K562 (cell line): ENCODE results near the gene SPINK9.

ENCODE experiments used
- CCAR2 ChIP-seq: fragments of 200-400 bp; formaldehyde crosslinking; IDR thresholded peaks from 2 replicates; pipeline ENCODE4 v1.6.1; 2017; ENCODE audit warnings: mild to moderate bottlenecking, low read depth, low read length
- DNMT1 ChIP-seq: fragments of 450-650 bp; IDR thresholded peaks from 2 replicates; pipeline ENCODE4 v1.6.1; 2016; ENCODE audit warnings: antibody characterized with exemption, mild to moderate bottlenecking
- EP300 ChIP-seq: IDR thresholded peaks from 2 replicates; pipeline ENCODE4 v1.6.1; 2012; ENCODE audit warnings: low read length, improper control_type of control experiment
- EZH2 ChIP-seq: IDR thresholded peaks from 2 replicates; pipeline ENCODE4 v1.6.1; 2012; ENCODE audit warnings: low read depth, mild to moderate bottlenecking, inconsistent platforms, low read length, borderline replicate concordance
- GTF3C2 ChIP-seq: IDR thresholded peaks from 3 replicates; pipeline ENCODE4 v1.6.1; 2011; ENCODE audit warnings: borderline replicate concordance, mild to moderate bottlenecking, moderate library complexity; ENCODE audit not compliant: insufficient read length; ENCODE audit errors: extremely low read depth
- MYBL2 ChIP-seq, 2 experiments: fragments of 450-650 bp in 1 of 2; sonication (generic) in 1 of 2; formaldehyde crosslinking in 1 of 2; IDR thresholded peaks; 2 replicates each; pipeline versions ENCODE4 v1.6.1 to v1.8.1; 2017 to 2022; ENCODE audit warnings: borderline replicate concordance in 1 of 2, inconsistent platforms in 1 of 2, low read depth in 1 of 2, mild to moderate bottlenecking in 1 of 2, missing genetic modification reagents in 1 of 2, moderate library complexity in 1 of 2
- POLR2AphosphoS5 ChIP-seq: IDR thresholded peaks from 2 replicates; pipeline ENCODE4 v1.6.1; 2011; ENCODE audit warnings: mild to moderate bottlenecking, low read depth, low read length, moderate library complexity; ENCODE audit not compliant: control insufficient read depth, insufficient read depth
- STAG1 ChIP-seq: sonication (generic); formaldehyde crosslinking; IDR thresholded peaks from 2 replicates; pipeline ENCODE4 v1.5.0; 2020; ENCODE audit warnings: missing genetic modification reagents, borderline replicate concordance
- ZKSCAN1 ChIP-seq: fragments of 150-350 bp; IDR thresholded peaks from 2 replicates; pipeline ENCODE4 v1.6.1; 2016; ENCODE audit warnings: low read depth, low read length
- ZNF282 ChIP-seq: sonication (generic); formaldehyde crosslinking; IDR thresholded peaks from 2 replicates; pipeline ENCODE4 v1.8.1; 2023; ENCODE audit warnings: missing genetic modification reagents
- ZNF354B ChIP-seq: fragments of 250-450 bp; sonication (Bioruptor Pico); IDR thresholded peaks from 2 replicates; pipeline ENCODE4 v1.4.0; 2020
- TF ChIP-seq, protein P1 (sequence below), 3 experiments: IDR thresholded peaks in 2 of 3; conservative IDR thresholded peaks in 1 of 3; 2 replicates each; pipeline ENCODE4 v1.5.1; 2011 to 2012; ENCODE audit warnings: low read length in 3 of 3, mild to moderate bottlenecking in 3 of 3, control low read depth in 2 of 3, improper control_type of control experiment in 1 of 3, inconsistent platforms in 1 of 3, low read depth in 1 of 3, mixed read lengths in 1 of 3, moderate library complexity in 1 of 3; ENCODE audit not compliant: insufficient read depth in 2 of 3

GRCh38 chr5:148309746-148310145, 25.6 kb upstream of the SPINK9 start:
- TF ChIP-seq EZH2 (no peak), GTF3C2 (no peak), EP300 (no peak), ZNF282 (CRISPR knock-in tag) (no peak), POLR2AphosphoS5 (no peak), MYBL2 (IDR thresholded peaks at IDR 0.05; ENCODE audit: low read depth) (no peak), MYBL2 (CRISPR knock-in tag; IDR thresholded peaks at IDR 0.05; ENCODE audit: borderline replicate concordance) (no peak), STAG1 (CRISPR knock-in tag) (no peak), CCAR2 (no peak), ZNF354B (CRISPR knock-in tag) (no peak), DNMT1 (no peak), ZKSCAN1 (no peak)
- TF ChIP-seq, protein P1, sequence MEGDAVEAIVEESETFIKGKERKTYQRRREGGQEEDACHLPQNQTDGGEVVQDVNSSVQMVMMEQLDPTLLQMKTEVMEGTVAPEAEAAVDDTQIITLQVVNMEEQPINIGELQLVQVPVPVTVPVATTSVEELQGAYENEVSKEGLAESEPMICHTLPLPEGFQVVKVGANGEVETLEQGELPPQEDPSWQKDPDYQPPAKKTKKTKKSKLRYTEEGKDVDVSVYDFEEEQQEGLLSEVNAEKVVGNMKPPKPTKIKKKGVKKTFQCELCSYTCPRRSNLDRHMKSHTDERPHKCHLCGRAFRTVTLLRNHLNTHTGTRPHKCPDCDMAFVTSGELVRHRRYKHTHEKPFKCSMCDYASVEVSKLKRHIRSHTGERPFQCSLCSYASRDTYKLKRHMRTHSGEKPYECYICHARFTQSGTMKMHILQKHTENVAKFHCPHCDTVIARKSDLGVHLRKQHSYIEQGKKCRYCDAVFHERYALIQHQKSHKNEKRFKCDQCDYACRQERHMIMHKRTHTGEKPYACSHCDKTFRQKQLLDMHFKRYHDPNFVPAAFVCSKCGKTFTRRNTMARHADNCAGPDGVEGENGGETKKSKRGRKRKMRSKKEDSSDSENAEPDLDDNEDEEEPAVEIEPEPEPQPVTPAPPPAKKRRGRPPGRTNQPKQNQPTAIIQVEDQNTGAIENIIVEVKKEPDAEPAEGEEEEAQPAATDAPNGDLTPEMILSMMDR (IDR thresholded peaks at IDR 0.05 in 2 of 3, conservative IDR thresholded peaks at IDR 0.05 in 1 of 3; ENCODE audit: insufficient read depth in 2 of 3, low read depth in 1 of 3, low read length in 3 of 3), result no peak
